Bronchial epithelial cell (primary cell): ENCODE results near the gene TRIM69. TPM values are rescaled to one million over a fixed set of nuclear protein-coding genes. Genes with fewer than 3 reads are reported as not detected.
"Not testable (repeated sequence)": the region's sequence is repeated elsewhere in the genome, so short reads cannot be mapped to it uniquely, and the experiment has no call there.

Experiments
- DNase-seq: peaks from one replicate; pipeline ENCODE4 v3.0.0-alpha.2; 2010; ENCODE audit warnings: low read depth
- FAIRE-seq: peaks from 2 replicates; lab custom pipeline; 2011; peaks lifted over from hg19 to GRCh38; lab: Jason Lieb, UNC
- H3K27me3 ChIP-seq: 2 replicates; pipeline ENCODE4 v1.5.1; 2011; ENCODE audit warnings: low read length; ENCODE audit not compliant: control insufficient read depth, insufficient read depth
- H3K36me3 ChIP-seq: 2 replicates; pipeline ENCODE4 v1.5.1; 2011; ENCODE audit warnings: low read length; ENCODE audit not compliant: control insufficient read depth, insufficient read depth
- H3K4me3 ChIP-seq: 2 replicates; pipeline ENCODE4 v1.5.1; 2011; ENCODE audit warnings: mild to moderate bottlenecking, low read depth, low read length, control low read depth
- CTCF ChIP-seq: IDR thresholded peaks from 2 replicates; pipeline ENCODE4 v1.5.1; 2011; ENCODE audit warnings: mild to moderate bottlenecking, moderate library complexity, low read length, control low read depth, inconsistent platforms; ENCODE audit not compliant: insufficient read depth, severe bottlenecking
- total RNA-seq: library from RNA; depleted of rRNA; stranded (reverse); fragments of >200 nt; gene quantifications from 2 replicates; pipeline ENCODE4 v1.2.1, GENCODE V29; 2014

TRIM69 gene, protein sequence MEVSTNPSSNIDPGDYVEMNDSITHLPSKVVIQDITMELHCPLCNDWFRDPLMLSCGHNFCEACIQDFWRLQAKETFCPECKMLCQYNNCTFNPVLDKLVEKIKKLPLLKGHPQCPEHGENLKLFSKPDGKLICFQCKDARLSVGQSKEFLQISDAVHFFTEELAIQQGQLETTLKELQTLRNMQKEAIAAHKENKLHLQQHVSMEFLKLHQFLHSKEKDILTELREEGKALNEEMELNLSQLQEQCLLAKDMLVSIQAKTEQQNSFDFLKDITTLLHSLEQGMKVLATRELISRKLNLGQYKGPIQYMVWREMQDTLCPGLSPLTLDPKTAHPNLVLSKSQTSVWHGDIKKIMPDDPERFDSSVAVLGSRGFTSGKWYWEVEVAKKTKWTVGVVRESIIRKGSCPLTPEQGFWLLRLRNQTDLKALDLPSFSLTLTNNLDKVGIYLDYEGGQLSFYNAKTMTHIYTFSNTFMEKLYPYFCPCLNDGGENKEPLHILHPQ
- 7.1 and 7.8 TPM in 2 replicates for total RNA-seq

- TF ChIP-seq CTCF = no peak
- no peak within 1 kb of the TSS for H3K4me3 ChIP-seq
- no peaks in the 10 kb centered on the region for H3K27me3 ChIP-seq
- DNase-seq (no peak), FAIRE-seq (no peak)
- no peaks in the 10 kb centered on the region for H3K36me3 ChIP-seq
These were observed at the start of gene TRIM69 for GRCh38 chr15:44736181-44736765. TSS of gene TRIM69 (plus strand) at chr15:44736528. CDS start at chr15:44736705, 177 bp downstream.

DNA sequence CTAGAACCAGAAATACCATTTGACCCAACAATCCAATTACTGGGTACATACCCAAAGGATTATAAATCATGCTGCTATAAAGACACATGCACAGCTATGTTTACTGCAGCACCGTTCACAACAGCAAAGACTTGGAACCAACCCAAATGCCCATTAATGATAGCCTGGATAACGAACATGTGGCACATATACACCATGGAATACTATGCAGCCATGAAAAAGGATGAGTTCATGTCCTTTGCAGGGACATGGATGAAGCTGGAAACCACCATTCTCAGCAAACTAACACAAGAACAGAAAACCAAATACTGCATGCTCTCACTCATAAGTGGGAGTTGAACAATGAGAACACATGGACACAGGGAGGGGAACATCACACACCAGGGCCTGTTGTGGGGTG is 47.0 kb upstream of the TRIM69 start:
- FAIRE-seq, H3K4me3 ChIP-seq, H3K36me3 ChIP-seq, DNase-seq, H3K27me3 ChIP-seq: not testable (repeated sequence)

DNA sequence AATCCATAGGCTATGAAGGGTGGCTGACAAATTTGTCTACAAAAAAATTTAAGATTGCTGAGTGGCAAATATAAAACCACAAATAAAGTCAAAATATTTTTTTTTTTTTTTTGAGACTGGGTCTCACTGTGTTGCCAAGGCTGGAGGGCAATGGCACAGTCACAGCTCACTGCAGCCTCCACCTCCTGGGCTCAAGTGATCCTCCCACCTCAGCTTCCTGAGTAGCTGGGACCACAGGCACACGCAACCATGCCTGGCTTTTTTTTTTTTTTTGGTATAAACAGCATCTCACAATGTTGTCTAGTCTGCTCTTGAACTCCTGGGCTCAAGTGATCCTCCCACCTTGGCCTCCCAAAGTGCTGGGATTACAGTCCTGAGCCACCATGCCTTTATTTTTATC is 46.1 kb upstream of the TRIM69 start:
- DNase-seq, H3K27me3 ChIP-seq, H3K4me3 ChIP-seq, FAIRE-seq, H3K36me3 ChIP-seq: not testable (repeated sequence)

GRCh38 chr15:44692659-44693058 is 43.7 kb upstream of the TRIM69 start:
- Histone ChIP-seq H3K36me3 (no peaks in the 10 kb centered on the region), H3K4me3 (no peak overlapping the region), H3K27me3 (no peaks in the 10 kb centered on the region)
- DNase-seq (no peak), FAIRE-seq (no peak)
- no peak for TF ChIP-seq CTCF

DNA sequence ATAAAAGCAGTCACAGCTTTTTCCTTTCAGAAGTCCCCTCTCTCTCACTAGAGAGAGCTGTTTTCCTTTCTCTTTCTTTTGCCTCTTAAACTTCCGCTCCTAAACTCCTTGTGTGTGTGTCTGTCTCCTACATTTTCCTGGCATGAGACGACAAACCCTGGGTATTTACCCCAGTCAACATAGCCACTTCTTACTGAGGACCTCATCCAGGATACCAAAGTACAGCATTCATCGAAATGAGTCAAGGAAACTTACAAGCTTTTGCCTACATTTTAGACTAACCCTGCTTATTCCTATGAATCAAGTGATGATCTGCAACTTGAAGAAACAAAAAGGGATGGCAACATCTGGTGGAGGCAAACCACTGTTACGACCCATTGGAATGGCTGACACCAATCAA is 41.9 kb upstream of the TRIM69 start:
- Histone ChIP-seq H3K36me3 (no peaks in the 10 kb centered on the region), H3K4me3 (no peak overlapping the region), H3K27me3 (peaks cover 2% of the 10 kb centered on the region)
- FAIRE-seq (no peak), DNase-seq (no peak)
- no peak for TF ChIP-seq CTCF

DNA sequence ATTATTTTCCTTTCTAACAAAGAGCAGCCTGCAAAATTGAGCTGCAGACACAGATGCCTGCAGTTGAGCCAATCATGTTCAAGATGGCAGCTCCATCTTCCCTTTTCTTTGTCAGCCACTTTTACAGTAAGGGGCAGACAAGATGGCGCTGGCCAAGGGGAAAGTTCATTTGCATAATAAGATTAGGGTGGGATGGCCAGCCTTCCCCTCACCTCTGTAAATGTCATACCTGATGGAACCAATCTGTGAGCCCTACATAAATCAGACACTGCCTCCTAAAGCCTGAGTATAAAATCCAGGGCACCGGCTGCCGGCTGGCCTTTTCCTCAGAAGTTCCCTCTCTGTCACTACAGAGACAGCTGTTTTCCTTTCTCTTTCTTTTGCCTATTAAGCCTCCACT is 41.0 kb upstream of the TRIM69 start:
- Histone ChIP-seq H3K36me3 (no peaks in the 10 kb centered on the region), H3K27me3 (peaks cover 2% of the 10 kb centered on the region), H3K4me3 (no peak overlapping the region)
- no peak for DNase-seq
- FAIRE-seq = peak; percentile 47
- no peak for TF ChIP-seq CTCF
